HepG2 (cell line): ENCODE results near the gene SERPINB1. TPM values are rescaled to one million over a fixed set of nuclear protein-coding genes. Genes with fewer than 3 reads are reported as not detected.
A peak's percentile ranks its signal among the peaks of the same experiment; 100 is the strongest.

Experiments used
- GZF1 ChIP-seq: sonication (generic); formaldehyde crosslinking; IDR thresholded peaks from 2 replicates; pipeline ENCODE4 v1.5.1; 2020; ENCODE audit warnings: mild to moderate bottlenecking, missing genetic modification reagents
- KLF12 ChIP-seq: sonication (generic); formaldehyde crosslinking; IDR thresholded peaks from 2 replicates; pipeline ENCODE4 v1.4.0; 2020; ENCODE audit warnings: missing genetic modification reagents, borderline replicate concordance
- REST ChIP-seq, 2 experiments: IDR thresholded peaks; 2 replicates each; pipeline ENCODE4 v1.6.1; 2011 to 2012; ENCODE audit warnings: low read length in 2 of 2, borderline replicate concordance in 1 of 2, low read depth in 1 of 2, mild to moderate bottlenecking in 1 of 2, moderate library complexity in 1 of 2
- RFX5 ChIP-seq: IDR thresholded peaks from 2 replicates; pipeline ENCODE4 v1.6.1; 2011; ENCODE audit warnings: low read depth, low read length, improper control_type of control experiment
- SAP130 ChIP-seq: IDR thresholded peaks from 2 replicates; pipeline ENCODE4 v1.6.1; 2016; ENCODE audit warnings: low read depth
- SOX13 ChIP-seq, 3 experiments: fragments of 450-650 bp in 1 of 3; sonication (generic) in 1 of 3; formaldehyde crosslinking in 1 of 3; IDR thresholded peaks in 2 of 3; conservative IDR thresholded peaks in 1 of 3; 2 replicates each; pipeline versions ENCODE4 v1.5.0 to v1.6.1; 2016 to 2020; ENCODE audit warnings: antibody characterized with exemption in 1 of 3, mild to moderate bottlenecking in 1 of 3, missing compliant biosample characterization in 1 of 3, missing genetic modification reagents in 1 of 3, moderate library complexity in 1 of 3
- TFE3 ChIP-seq: IDR thresholded peaks from 2 replicates; pipeline ENCODE4 v1.6.1; 2016
- TRAFD1 ChIP-seq: sonication (generic); formaldehyde crosslinking; IDR thresholded peaks from 2 replicates; pipeline ENCODE4 v1.5.1; 2020; ENCODE audit warnings: missing genetic modification reagents, mild to moderate bottlenecking, borderline replicate concordance
- UBTF ChIP-seq: sonication (generic); formaldehyde crosslinking; IDR thresholded peaks from 2 replicates; pipeline ENCODE4 v1.4.0; 2020; ENCODE audit warnings: mild to moderate bottlenecking, missing genetic modification reagents
- ZBTB44 ChIP-seq: sonication (generic); formaldehyde crosslinking; IDR thresholded peaks from 2 replicates; pipeline ENCODE4 v1.4.0; 2020; ENCODE audit warnings: missing genetic modification reagents
- ZBTB46 ChIP-seq: sonication (generic); formaldehyde crosslinking; IDR thresholded peaks from 2 replicates; pipeline ENCODE4 v1.4.0; 2020; ENCODE audit warnings: mild to moderate bottlenecking, missing genetic modification reagents, borderline replicate concordance
- ZNF276 ChIP-seq: sonication (generic); formaldehyde crosslinking; IDR thresholded peaks from 2 replicates; pipeline ENCODE4 v1.4.0; 2020; ENCODE audit warnings: mild to moderate bottlenecking, low read depth, missing genetic modification reagents
- ZNF446 ChIP-seq: sonication (generic); formaldehyde crosslinking; IDR thresholded peaks from 2 replicates; pipeline ENCODE4 v1.5.0; 2020; ENCODE audit warnings: mild to moderate bottlenecking, missing genetic modification reagents
- polyA plus RNA-seq, 8 experiments: library from polyadenylated mRNA; depleted of rRNA in 3 of 8; stranded (reverse) in 7 of 8; unstranded in 1 of 8; fragments of >200 nt; fragmentation: Illumina TruSeq in 4 of 8; extraction: Trizol in 4 of 8; gene quantifications; 2 replicates each; pipeline versions ENCODE4 v1.2.1 to v1.2.3, GENCODE V29; 2011 to 2016; ENCODE audit warnings: low read depth in 4 of 8, missing spikeins in 1 of 8, mixed read lengths in 1 of 8; ENCODE audit not compliant: insufficient read depth in 1 of 8
- total RNA-seq, 5 experiments: library from RNA; depleted of rRNA; stranded (reverse); fragments of >200 nt; fragmentation: Illumina TruSeq; extraction: Trizol; gene quantifications; 2 replicates each; pipeline ENCODE4 v1.2.3, GENCODE V29; 2016; ENCODE audit warnings: low read depth in 1 of 5

The SERPINB1 gene
- total and polyA plus RNA-seq, 2 of the 13 experiments (the other 11 are each of a cell fraction or from before 2014, with no cell fraction given) = 41.4 to 60.5 TPM

GRCh38 chr6:2865694-2866151 is 24.1 kb upstream of the SERPINB1 start (continued):
- no peak for TF ChIP-seq UBTF (CRISPR knock-in tag)
- TF ChIP-seq ZBTB46 (CRISPR knock-in tag) = no peak
- no peak for TF ChIP-seq TRAFD1 (CRISPR knock-in tag)
- no peak for TF ChIP-seq TFE3 (CRISPR knock-in tag)
- no peak for TF ChIP-seq KLF12
- TF ChIP-seq SOX13 (IDR thresholded peaks at IDR 0.05) = no peak
- TF ChIP-seq SOX13 (CRISPR knock-in tag; conservative IDR thresholded peaks at IDR 0.05 in 1 of 2, IDR thresholded peaks at IDR 0.05 in 1 of 2) = peak in 1 of 2 experiments; percentile 49; a peak in 1 of 4 replicates
- no peak for TF ChIP-seq RFX5
- no peak for TF ChIP-seq ZBTB44 (CRISPR knock-in tag)
- no peak for TF ChIP-seq ZNF446 (CRISPR knock-in tag)
- TF ChIP-seq GZF1 (CRISPR knock-in tag) = no peak
- TF ChIP-seq SAP130 = peak; percentile 64
- TF ChIP-seq REST (IDR thresholded peaks at IDR 0.05; ENCODE audit: borderline replicate concordance in 1 of 2, low read depth in 1 of 2, low read length in 2 of 2) = no peak
- TF ChIP-seq ZNF276 (CRISPR knock-in tag) = no peak
